Stimulated activated CD4-positive, alpha-beta T cell treated with anti-CD3 and anti-CD28 coated beads, Interleukin-4, amount 100 ng/mL, for 4 hours (primary cell): ENCODE measurements around the gene MST1.

ENCODE experiments used
- DNase-seq, 2 experiments: peaks; one replicate each; pipeline ENCODE4 v3.0.0-alpha.2; 2020

MST1 gene

DNA sequence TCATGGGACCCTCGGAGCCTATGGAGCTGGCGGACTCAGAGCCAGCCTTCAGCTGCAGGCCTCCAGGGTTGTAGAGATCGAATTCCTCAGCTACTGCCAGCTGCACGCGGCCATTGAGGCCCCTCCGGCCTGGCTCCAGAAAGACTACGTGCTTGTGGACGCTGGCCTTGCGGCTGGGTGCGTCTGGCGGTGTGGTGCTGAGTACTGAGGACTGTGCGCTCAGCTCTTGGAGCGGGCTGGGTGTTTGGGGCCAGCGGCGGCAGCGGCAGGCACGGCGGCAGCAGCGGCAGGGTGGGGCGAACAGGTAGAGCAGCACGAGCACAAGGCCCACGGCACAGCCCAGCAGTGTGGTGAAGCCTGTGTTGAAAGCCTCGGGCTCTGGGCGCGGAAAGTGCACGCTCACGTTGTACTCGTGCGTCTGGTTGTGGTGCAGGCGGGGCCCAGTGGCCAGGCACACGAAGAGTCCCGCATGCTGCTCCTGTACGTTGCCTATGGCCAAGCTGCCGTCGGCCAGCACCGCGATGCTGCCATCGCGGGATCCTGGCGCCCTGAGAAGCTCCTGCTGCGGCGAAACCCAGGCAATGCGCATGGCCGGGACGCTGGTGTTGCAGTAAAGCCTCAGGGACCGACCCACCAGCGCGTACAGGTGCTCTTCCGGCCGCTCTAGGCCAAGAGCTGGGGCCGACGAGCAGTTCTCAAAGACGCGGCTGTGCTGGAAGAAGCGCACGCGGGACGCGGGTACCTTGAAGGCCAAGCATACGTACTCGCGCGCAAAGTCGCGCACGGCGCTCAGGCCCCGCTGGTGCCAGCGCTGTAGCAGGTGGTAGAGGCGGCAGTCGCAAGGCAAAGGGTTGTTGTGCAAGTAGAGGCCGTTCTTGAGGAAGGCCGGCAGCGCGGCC is 28.9 kb upstream of the MST1 start:
- DNase-seq = no peak

DNA sequence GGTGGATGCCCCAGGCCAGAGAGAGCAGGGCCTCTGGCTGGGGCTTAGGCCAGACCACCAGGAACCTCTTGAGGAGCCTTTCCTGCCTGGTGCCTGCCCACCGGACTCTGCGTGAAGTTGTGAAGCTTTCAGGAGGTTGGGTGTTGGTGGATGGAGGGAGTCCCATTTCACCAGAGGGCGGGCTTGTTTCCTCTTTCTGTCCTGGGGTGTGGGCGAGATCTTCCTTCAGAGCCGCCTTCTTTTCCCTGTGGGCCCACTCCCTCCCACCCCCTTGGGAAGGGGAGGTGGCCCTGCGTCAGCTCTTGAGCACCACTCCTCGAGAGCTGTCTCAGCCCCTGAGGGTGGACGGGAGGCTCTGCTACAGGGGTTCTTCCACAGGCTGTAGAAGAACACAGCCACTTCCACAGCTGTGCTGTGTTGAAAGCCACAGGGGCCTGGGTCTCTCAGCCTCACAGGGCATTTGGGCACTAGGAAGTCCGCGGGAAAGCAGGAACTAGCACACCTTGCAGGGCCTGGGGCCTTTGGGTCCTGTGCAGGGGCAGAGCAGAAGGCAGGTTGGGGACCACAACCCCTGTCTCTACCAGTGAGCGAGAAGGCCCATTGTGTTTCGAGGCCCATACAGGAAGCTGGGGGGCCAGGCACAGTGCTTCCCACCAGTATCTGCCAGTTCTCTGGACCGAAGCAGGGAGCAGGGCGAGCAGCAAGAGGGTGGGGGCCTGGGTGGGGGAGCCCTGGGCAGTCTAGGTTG is 28.1 kb upstream of the MST1 start:
- DNase-seq = no peak

- no peak for DNase-seq
These were observed 27.5 kb upstream of the MST1 start for GRCh38 chr3:49716691-49717210.

DNA sequence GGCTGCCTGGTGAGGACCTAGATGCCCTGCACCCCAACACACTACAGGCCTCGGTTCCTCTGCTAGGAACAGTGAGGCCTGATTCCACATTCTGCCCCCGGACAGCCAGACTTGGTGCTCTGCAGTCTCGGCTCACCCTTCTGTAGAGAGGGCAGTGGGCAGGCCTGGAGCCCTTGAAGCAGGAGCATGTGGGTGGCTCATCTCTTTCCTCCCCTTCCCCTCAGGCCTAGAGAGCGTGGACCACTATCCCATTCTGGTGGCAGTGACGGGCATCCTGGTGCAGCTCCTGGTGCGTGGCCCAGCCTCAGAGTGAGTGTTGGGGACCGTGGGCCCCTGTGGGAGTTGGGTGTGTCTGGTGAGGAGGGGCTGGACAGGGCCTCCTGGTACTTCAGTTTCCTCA is 26.9 kb upstream of the MST1 start:
- DNase-seq = no peak

- no peak for DNase-seq
These were observed 26.4 kb upstream of the MST1 start for GRCh38 chr3:49715611-49716121.

DNA sequence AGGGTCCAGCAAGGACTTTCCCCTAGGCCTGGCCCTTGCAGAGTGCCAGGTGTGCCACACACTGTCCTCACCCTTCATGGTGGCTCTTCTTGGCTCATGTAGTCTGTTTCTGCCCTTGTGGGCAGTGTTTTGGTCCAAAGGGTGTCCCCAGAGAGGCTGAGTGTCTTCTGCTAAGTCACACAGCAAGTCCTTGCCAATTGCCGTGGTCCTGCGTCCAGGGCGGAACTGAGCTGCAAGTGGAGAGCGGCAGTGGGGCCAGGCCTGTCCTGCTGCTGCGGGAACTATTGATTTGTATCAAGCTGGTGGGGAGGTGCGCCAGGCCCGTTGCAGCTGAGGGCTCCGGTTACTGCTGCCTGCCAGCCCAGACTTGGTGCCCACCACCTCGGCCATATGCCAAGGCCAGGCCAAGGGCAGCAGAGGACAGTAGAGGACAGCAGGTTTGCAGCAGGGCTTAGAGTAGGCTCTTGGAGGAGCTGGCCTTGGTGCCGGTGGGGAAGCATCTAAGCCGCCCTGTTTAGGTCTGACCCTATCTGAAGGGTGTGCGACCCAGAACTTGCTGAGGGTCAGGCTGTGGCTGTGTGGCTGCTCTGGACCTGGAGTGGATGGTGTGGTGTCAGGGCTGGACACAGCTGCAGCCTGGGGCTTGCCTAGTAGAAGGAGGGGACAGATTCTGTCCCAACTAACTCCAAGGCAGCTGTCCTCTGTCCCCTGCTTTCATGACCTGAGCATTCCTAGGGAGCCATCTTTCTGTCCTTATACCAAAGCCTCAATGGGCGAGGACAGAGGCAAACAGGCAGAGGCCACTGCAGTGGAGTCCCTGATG is 25.7 kb upstream of the MST1 start:
- no peak for DNase-seq

DNA sequence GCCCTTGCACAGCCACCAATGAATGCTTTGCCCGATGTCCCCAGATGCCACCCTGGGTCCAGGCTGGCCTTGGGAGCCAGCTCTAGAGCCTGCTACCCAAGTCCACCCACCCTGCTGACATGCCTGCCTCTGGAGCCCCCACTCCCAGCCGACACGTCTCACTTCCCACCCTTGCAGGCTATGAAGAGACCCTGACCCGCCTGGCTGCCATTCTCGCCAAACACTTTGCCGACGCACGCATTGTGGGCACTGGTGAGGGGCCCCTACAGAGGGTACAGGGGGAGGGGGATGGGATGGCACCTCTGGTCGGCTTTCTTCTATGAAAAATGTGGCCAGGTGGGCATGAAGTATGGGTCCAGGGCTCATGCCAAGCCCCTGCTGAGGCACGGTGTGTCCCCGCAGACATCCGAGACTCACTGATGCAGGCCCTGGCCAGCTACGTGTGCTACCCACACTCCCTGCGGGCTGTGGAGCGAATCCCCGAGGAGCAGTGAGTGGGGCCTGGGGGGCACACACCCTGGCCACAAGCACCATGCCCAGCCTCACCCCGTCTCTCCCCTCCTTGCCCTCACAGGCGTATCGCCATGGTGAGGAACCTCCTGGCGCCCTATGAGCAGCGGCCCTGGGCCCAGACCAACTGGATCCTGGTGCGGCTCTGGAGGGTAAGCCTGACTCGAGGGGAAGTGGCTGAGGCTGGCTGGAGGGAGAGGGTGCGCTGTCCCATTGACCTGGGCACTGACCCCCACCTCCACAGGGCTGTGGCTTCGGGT is 24.2 kb upstream of the MST1 start:
- DNase-seq = no peak

- DNase-seq = no peak
These were observed 23.5 kb upstream of the MST1 start for GRCh38 chr3:49712631-49713317.

- no peak for DNase-seq
These were observed 22.9 kb upstream of the MST1 start for GRCh38 chr3:49712166-49712565.

- no peak for DNase-seq
These were observed 22.2 kb upstream of the MST1 start for GRCh38 chr3:49711489-49711888.

- DNase-seq = no peak
These were observed 20.6 kb upstream of the MST1 start for GRCh38 chr3:49709852-49710251.

DNA sequence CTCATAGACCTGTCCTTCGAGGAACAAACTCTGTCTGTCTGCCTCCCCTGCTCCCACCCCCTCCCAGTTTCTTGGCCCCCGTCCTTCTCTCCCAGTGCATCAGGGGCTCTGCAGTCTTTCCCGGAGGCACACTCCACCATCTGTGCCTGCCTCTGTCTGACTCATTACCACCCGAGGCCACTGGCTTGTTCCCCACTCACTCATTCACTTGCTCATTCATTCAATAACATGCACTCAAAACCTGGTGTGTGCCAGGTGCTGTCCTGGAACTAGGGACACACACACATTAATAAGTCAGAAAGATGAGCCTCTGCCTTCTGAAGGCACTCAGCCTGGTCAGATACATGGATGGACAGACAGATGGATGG is 17.8 kb upstream of the MST1 start:
- DNase-seq = no peak

DNA sequence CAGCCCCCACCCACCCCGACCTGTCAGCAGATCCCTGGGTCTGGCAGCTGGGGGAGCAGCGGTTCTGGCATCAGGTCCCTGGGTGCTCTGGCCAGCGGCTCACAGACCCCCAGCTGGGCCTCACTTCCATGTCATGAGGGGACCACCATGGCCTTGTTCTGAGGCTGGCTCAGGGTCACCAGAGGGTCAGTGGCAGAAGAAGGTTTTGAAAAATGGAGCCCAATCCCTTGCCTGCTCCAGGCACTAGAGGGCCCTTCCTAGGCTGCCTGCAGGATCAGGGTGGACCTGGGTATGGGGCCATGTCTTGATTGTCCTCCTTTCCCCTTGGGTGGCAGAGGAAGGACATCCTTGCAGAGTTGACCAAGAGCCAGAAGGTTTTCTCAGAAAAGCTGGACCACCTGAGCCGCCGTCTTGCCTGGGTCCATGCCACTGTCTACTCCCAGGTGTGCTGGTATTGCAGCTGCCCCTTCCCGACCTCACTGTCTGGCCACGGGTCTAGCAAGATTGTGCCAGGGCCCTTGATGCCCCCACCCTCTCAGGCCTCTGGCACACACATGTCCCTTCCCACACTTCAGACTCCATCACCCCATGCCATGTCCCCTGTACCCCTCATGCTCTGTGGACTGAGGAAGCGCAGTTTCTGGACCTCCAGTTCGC is 17.3 kb upstream of the MST1 start:
- no peak for DNase-seq

GRCh38 chr3:49705390-49705960 is 16.2 kb upstream of the MST1 start:
- DNase-seq = no peak

DNA sequence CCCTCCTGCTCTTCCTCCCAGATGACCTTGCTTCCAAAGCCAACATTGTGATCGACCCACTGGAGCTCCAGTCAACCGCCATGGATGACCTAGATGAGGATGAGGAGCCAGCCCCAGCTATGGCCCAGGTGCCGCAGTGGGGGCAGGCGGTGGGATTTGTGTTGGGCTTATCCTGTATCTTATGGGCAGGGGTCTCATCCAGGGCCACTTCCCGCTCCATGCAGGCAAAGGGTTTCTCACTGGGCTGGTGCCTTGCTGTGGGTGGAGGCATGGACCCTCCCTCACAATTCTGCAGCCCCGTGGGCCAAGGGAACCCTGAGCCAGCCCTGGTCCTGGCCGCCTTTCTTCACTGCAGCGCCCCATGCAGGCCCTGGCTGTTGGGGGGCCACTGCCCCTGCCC is 15.4 kb upstream of the MST1 start:
- DNase-seq = no peak

GRCh38 chr3:49703956-49704355 is 14.7 kb upstream of the MST1 start:
- DNase-seq = no peak

GRCh38 chr3:49703443-49703927 is 14.2 kb upstream of the MST1 start:
- peak; percentile 50 to 59 for DNase-seq

GRCh38 chr3:49702672-49703071 is 13.4 kb upstream of the MST1 start:
- no peak for DNase-seq

DNA sequence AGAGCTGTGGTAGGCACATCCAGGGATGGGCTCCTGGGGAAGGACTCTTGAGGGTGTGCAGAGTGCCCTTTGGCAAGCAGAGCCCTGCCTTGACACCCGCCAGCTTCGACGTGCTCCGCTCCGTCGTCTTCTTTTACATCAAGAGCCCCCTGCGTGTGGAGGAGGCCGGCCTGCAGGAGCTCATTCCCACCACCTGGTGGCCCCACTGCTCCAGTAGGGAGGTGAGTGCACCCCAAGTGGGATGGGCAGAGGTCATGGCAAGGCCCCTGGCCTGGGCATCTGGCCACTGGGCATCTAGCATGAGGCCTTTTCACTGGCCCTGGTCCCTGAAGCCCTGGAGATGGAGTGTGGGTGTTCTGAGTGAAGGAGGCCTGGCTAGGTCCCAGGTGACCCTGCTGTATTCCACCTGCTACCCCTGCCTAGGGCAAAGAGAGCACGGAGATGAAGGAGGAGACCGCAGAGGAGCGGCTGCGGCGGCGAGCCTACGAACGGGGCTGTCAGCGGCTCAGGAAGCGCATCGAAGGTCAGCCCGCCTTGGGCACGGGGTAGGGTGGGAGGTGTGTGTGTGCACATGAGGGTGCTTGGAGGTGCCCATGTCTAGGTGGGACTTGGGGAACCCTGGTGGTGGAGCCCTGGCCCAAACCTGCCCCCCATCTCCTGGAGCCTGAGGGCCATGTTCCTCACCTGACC is 12.3 kb upstream of the MST1 start:
- DNase-seq = no peak
